Measurements from ENCODE around the gene SURF2.
"Not testable (repeated sequence)": the region's sequence is repeated elsewhere in the genome, so short reads cannot be mapped to it uniquely, and the experiment has no call there.

Gene SURF2

DNA sequence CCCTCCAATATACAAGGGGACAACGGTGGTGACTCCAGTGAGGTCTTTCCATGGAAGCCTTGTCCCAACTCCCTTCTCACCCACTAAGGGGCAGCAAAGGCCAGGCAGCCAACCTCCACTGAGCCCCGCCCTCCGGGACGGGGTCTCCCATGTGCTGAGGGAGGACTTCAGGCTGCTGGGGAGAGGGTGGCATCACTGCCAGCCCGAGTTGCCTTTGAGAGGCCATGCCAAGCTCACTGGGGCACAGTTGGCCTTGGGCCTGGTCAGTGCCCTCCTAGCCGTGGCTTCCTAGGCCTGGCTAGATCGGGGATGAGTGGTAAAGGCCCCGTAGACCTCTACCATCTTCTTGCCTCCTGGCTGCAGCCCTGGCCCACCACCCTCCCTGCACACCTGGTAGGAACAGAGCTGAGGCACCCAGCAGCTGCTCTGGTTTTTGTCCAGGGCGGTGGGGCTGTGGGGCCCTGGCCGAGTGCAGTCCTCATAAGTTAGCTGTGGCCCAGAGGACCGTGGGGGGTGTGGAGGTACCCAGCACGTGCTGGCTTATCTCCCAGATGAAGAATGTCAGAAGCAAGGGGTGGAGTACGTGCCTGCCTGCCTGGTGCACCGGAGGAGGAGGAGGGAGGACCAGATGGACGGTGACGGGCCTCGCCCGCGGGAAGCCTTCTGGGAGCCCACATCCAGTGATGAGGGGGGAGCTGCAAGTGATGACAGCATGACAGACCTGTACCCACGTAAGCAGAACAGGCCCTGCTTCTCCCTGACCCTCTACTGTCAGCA is 3.2 kb downstream of the SURF2 start:
- no peak for ATAC-seq

GRCh38 chr9:133360400-133361393 is 4.3 kb downstream of the SURF2 start:
- ATAC-seq = no peak

GRCh38 chr9:133361507-133362092 is 5.2 kb downstream of the SURF2 start:
- ATAC-seq = no peak

GRCh38 chr9:133362359-133363044 is 6.2 kb downstream of the SURF2 start:
- ATAC-seq = no peak

GRCh38 chr9:133366435-133366834 is 10.1 kb downstream of the SURF2 start:
- no peak for ATAC-seq

GRCh38 chr9:133367221-133367620 is 10.9 kb downstream of the SURF2 start:
- no peak for ATAC-seq

DNA sequence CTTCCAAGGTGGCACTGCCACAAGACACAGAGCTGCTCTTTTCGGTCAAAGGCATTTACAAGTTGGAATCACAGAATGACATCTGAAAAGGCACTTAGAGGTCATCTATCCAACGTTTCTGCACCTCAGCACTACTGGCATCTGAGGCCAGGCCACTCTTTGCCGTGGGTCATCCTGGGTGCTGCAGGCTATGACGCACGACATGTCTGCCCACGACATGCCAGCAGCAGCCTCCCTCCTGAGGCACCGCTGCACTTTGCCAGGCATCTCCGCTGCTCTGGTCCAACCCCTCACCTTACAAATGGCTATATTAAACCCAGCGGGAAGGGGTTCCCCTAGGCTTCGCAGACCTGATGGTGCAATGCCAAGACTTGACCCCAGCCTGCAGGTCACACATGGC is 11.4 kb downstream of the SURF2 start:
- no peak for ATAC-seq

DNA sequence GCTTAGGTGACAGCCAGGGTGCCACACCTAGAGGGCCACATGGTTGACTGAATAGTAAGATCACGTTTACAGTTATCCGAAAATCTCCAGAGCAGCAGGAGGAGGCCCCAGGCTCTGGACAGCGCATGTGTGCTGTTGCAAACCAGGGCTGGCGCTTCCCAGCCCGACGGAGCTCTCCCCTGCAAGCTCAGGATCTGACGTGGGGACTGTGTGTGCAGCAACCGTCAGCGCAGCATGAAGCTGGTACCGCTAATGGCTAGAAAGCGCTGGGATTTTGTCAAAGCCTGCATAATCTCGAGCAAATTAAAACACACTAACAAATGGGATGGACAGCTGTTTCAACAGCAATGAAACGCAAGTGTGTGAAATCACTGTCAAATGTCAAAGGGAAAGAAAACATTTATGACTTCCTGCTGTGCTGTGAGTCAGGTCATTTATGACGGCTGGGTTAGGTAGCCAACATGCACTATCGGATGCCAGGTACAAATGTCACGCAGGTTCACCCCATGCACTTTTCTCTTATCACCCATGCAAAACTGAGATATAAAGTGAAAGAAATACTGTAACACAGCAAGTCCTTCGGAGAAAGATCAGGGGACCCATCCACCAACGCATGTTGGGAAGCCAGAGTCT is 12.0 kb downstream of the SURF2 start:
- ATAC-seq = no peak

DNA sequence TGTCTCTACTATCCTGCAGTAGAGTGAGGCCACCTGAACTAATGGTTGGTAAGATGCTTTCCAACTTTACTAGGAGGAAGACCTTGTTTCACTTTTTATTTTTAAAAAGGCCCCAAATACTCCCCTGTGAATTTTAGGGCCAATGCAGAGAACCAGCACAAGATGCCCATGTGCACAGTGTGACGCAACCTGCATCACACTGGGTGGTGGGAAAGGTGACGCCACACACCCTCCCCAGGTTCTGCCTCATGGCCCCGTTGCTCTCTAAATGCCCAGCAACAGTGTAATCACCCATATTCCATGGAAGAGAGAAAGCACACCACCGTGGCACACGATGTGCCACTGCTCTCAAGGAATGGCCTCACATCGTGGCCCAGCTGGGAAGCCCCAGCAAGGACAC is 13.1 kb downstream of the SURF2 start:
- ATAC-seq = no peak

DNA sequence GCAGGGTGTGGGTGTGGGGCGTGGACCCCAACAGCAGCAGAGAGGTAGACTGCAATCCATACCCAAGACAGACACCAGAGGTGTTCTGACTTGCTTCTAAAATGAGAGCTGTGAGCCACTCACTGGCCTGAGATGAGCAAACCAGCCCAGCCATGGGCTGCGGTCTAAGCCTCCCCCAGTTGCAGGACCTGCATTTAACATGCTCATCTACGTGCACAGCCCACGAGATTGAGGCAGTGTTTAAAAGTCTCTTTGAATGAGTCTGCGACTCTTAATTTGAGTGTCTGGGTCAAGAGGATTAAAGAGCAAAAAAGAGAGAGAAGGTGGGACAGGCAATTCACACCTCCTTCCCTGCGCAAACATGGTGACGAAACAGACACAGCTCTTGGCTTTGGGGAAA is 13.6 kb downstream of the SURF2 start:
- ATAC-seq = peak; percentile 21 to 46

DNA sequence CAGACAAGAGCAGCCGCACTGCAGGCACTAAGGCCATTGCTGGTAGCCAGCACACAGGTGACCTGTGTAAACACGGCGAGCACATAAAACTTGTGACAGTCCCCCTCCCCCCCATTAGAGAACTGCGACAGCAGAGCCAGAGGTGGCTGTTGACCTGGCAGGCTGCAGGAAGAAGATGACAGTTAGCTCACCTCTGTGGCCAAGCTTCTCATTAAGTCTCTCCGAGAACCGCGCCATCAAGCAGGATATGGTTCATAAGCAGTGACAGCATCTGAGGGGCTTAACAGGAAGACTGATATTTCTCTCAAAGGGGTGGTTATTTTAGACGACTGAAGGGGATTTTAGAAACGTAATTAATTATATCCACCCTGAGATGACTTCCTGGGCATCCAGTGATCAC is 14.3 kb downstream of the SURF2 start:
- ATAC-seq = peak; percentile 24 to 33

DNA sequence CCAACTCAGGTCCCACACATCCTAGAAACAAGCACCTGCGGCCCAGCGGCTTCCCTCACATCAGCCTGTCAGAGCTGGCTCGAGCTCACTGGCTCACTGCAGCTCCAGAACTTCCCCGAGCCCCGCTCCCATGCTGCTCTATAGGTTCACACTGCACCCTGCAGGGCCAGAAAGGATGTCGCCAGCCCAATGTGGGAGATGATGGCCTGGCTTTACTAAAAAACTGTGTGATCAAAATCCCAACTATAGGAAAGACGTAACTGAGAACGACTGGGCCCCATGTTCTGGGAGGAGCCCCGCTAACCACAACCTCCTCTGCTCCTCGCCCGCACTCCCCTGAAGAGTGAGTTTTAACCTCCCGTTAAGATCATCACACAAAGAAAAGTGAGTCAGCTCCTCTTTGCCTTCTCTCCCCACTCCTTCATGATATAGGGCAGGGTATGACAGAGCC is 14.9 kb downstream of the SURF2 start:
- ATAC-seq = peak; percentile 77 to 78

DNA sequence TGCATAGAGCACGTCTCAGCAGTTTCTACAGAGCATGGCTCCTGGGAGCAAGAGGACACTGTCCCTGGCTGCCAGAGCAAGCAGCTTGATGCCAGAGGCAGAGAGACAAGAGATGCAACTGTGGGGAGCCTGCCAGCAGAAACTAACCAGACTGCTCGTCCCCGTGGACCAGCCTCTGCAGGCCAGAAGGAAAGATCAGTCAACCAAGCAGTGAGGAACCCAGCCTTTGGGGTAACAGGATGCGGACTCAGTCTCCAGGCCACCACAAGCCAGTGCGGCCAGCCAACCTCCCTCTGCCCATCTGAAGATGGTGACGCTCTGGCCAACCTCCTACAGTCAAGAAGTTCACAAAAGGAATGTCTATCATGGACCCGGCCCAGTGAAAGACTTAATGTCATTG is 15.8 kb downstream of the SURF2 start:
- no peak for ATAC-seq

DNA sequence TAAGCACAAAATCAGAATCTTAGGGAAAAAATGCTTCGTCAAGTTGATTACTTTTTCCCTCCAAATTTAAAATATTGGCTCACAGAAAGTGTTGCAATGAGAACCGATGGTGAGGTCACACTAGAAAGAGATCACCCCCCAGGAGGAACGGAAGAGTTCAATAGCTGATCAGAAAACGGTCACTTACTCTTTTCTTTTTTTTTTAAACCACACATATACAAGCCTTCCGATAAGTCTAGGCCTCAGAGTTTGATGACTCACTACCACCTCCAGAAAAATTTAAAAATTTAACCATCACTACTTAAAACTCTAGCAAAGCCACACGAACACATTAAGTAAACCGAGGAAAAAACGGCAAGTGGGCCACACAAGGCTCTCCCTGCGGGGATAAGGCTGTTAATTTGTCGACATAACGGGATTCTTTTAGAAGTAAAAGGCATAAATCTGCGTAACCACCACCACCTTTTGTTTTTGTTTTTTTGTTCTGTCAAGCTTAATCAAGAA is 18.3 kb downstream of the SURF2 start:
- peak; percentile 9 to 14 for ATAC-seq

DNA sequence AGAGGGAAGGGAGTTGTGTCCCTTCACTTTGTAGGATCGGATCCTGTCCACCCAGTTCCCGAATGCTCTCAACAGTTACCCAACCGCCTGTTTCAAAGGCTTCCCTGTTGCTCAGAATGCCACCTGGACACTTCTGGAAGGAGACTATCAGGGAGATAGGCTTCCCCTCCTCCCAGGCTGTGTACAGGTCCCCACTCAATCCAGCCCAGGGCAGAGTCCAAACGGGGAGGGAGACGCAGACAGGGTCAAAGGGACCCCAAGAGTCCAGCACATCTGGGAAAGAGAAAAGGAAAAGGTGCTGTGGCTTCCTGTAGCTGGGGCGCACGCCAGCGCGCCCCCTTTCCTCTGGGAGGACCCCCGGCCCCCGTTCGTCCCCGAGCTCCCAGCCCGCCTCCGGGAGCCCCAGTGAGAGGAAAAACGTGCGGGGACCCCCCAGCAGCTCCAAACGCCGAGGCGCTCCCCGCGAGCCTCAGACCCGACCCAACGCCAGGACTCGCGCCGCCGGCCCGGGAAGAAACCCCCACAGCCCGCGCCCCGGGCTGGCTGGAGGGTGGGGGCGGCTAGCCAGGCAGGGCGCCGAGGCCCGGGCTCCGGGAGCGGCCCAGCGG is 18.9 kb downstream of the SURF2 start:
- ATAC-seq = no peak

DNA sequence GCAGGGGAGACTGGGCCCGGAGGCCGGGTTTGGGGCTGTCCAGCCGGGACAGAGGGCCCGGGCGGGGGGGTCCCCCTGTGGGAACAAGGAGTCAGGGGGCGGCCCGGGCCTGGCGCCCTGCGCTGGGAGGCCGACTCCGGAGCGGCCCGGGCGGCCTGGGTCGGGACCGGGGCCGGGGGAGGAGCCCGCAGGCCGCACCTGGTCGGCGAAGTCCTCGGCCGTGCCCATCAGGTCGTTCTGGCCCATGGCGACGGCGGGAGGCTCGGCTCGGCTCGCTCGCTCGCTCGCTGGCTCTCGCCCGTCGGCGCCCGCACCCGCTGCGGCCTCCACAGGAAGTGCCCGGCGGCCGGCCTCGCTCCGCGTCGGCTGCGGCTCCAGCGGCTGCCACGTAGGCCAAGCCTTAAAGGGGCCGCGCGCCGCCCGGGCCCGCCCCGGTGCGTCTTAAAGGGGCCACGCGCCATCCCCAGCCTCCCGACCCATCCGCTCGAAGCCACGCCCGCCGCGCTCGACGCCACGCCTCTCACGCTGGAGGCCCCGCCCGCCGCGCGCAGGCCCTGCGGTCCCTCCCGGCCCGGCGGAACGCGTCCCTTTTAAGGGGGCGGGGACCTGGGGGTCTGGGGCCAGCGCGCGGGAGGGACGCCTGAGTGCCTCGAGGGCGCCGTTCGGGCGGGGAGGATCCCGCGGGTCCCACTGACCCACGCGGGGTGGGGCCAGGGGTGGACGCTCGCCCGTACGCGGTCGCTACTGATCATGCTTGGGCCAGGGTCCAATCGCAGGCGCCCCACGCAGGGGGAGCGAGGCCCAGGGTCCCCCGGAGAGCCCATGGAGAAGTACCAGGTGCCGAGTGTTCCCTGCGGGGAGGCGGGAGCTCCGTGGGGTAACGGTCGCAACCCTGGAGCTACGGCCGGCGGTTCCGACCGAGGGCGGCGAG is 19.6 kb downstream of the SURF2 start, which contains the start of the genes STKLD1 and SURF4:
TSS of gene STKLD1 (plus strand) at position 643 of the 931 bp plus-strand sequence. CDS start at position 751, 108 bp downstream.
TSS of gene SURF4 (minus strand) at position 337 of the 931 bp plus-strand sequence. CDS start at position 246, 91 bp downstream.
- ATAC-seq = peak; percentile 75 to 80

GRCh38 chr9:133377280-133377679 is 20.9 kb downstream of the SURF2 start:
- not testable (repeated sequence) for ATAC-seq

GRCh38 chr9:133377721-133378216 is 21.4 kb downstream of the SURF2 start:
- ATAC-seq = no peak

- no peak for ATAC-seq
These were observed 22.1 kb downstream of the SURF2 start for GRCh38 chr9:133378408-133378962.

All from activated CD4-positive, CD25-positive, alpha-beta regulatory T cell treated with anti-CD3 and anti-CD28 coated beads, Interleukin-2, amount 50 U/mL, for 24 hours (primary cell).